H9 (cell line): Measurements from ENCODE around the gene FRAS1. TPM values are rescaled to one million over a fixed set of nuclear protein-coding genes. Genes with fewer than 3 reads are reported as not detected.

Experiments used
- DNase-seq: peaks from one replicate; pipeline ENCODE4 v3.0.0-alpha.2; 2017
- H2AFZ ChIP-seq: one replicate; pipeline ENCODE4 v1.6.1; 2013; ENCODE audit warnings: mild to moderate bottlenecking, low read length, control low read depth, moderate library complexity
- H2AK5ac ChIP-seq: 2 replicates; pipeline ENCODE4 v1.6.1; 2013; ENCODE audit warnings: low read length, control low read depth, mixed read lengths; ENCODE audit not compliant: insufficient read length
- H2BK120ac ChIP-seq: one replicate; pipeline ENCODE4 v1.6.1; 2013; ENCODE audit warnings: low read depth, mild to moderate bottlenecking, low read length, control low read depth, inconsistent platforms; ENCODE audit not compliant: poor library complexity, severe bottlenecking
- H2BK12ac ChIP-seq: 2 replicates; pipeline ENCODE4 v1.6.1; 2013; ENCODE audit warnings: low read length, control low read depth, mixed read lengths, low read depth; ENCODE audit not compliant: insufficient read length
- H2BK15ac ChIP-seq: 2 replicates; pipeline ENCODE4 v1.6.1; 2013; ENCODE audit warnings: low read depth, low read length, control low read depth
- H2BK20ac ChIP-seq: one replicate; pipeline ENCODE4 v1.6.1; 2013; ENCODE audit warnings: low read depth, mild to moderate bottlenecking, low read length, control low read depth, inconsistent platforms; ENCODE audit not compliant: poor library complexity, severe bottlenecking
- H2BK5ac ChIP-seq: 2 replicates; pipeline ENCODE4 v1.6.1; 2013; ENCODE audit warnings: low read length, control low read depth, mixed read lengths; ENCODE audit not compliant: insufficient read length
- H3K14ac ChIP-seq: 2 replicates; pipeline ENCODE4 v1.6.1; 2013; ENCODE audit warnings: low read length, control low read depth; ENCODE audit not compliant: insufficient read depth
- H3K18ac ChIP-seq: 2 replicates; pipeline ENCODE4 v1.6.1; 2013; ENCODE audit warnings: low read depth, mild to moderate bottlenecking, mixed read lengths, low read length, control low read depth; ENCODE audit not compliant: insufficient read length
- H3K23ac ChIP-seq: 2 replicates; pipeline ENCODE4 v1.6.1; 2013; ENCODE audit warnings: low read length, control low read depth, mixed read lengths, low read depth; ENCODE audit not compliant: insufficient read length
- H3K23me2 ChIP-seq: 2 replicates; pipeline ENCODE4 v1.6.1; 2013; ENCODE audit warnings: low read depth, mild to moderate bottlenecking, mixed read lengths, low read length, control low read depth; ENCODE audit not compliant: insufficient read length, poor library complexity, severe bottlenecking
- H3K27ac ChIP-seq: 2 replicates; pipeline ENCODE4 v1.5.1; 2013; ENCODE audit warnings: low read length, control low read depth, mixed read lengths, low read depth; ENCODE audit not compliant: insufficient read length
- H3K27me3 ChIP-seq: 2 replicates; pipeline ENCODE4 v1.6.1; 2013; ENCODE audit warnings: low read length, control low read depth, inconsistent platforms; ENCODE audit not compliant: insufficient read depth
- H3K4ac ChIP-seq: 2 replicates; pipeline ENCODE4 v1.6.1; 2013; ENCODE audit warnings: low read depth, mild to moderate bottlenecking, control low read depth, inconsistent platforms, low read length, moderate library complexity
- H3K4me1 ChIP-seq: 2 replicates; pipeline ENCODE4 v1.6.1; 2013; ENCODE audit warnings: low read length, control low read depth, inconsistent platforms; ENCODE audit not compliant: insufficient read depth
- H3K4me2 ChIP-seq: 2 replicates; pipeline ENCODE4 v1.6.1; 2013; ENCODE audit warnings: low read length, control low read depth, mixed read lengths; ENCODE audit not compliant: insufficient read length, insufficient read depth
- H3K56ac ChIP-seq: 2 replicates; pipeline ENCODE4 v1.6.1; 2013; ENCODE audit warnings: low read depth, mild to moderate bottlenecking, mixed read lengths, low read length, control low read depth; ENCODE audit not compliant: insufficient read length
- H3K79me1 ChIP-seq: 2 replicates; pipeline ENCODE4 v1.6.1; 2013; ENCODE audit warnings: low read depth, mild to moderate bottlenecking, moderate library complexity, low read length, control low read depth, inconsistent platforms; ENCODE audit not compliant: insufficient read depth, poor library complexity, severe bottlenecking
- H3K79me2 ChIP-seq: 2 replicates; pipeline ENCODE4 v1.6.1; 2013; ENCODE audit warnings: low read length, control low read depth, inconsistent platforms; ENCODE audit not compliant: insufficient read depth
- H3K9ac ChIP-seq: 2 replicates; pipeline ENCODE4 v1.6.1; 2013; ENCODE audit warnings: low read length, control low read depth, mixed read lengths; ENCODE audit not compliant: insufficient read length; ENCODE audit errors: extremely low read depth
- H3K9me3 ChIP-seq: one replicate; pipeline ENCODE4 v1.6.1; 2013; ENCODE audit warnings: low read depth, low read length, inconsistent platforms; ENCODE audit not compliant: control insufficient read depth
- H3T11ph ChIP-seq: one replicate; pipeline ENCODE4 v1.6.1; 2013; ENCODE audit warnings: mild to moderate bottlenecking, low read length, control low read depth, inconsistent platforms
- H4K20me1 ChIP-seq: one replicate; pipeline ENCODE4 v1.6.1; 2013; ENCODE audit not compliant: control insufficient read depth, insufficient read length, insufficient read depth
- H4K5ac ChIP-seq: 2 replicates; pipeline ENCODE4 v1.6.1; 2013; ENCODE audit warnings: low read depth, mild to moderate bottlenecking, mixed read lengths, low read length, control low read depth; ENCODE audit not compliant: insufficient read length
- H4K8ac ChIP-seq: replicated peaks from 2 replicates; pipeline ENCODE4 v1.6.1; 2013; ENCODE audit warnings: low read length, control low read depth, mixed read lengths, low read depth; ENCODE audit not compliant: insufficient read length
- H4K91ac ChIP-seq: 2 replicates; pipeline ENCODE4 v1.6.1; 2013; ENCODE audit warnings: low read depth, mild to moderate bottlenecking, moderate library complexity, mixed read lengths, low read length, control low read depth; ENCODE audit not compliant: insufficient read length
- H3K27ac Mint-ChIP-seq, 3 experiments: 2 replicates in 2 of 3; 3 replicates in 1 of 3; pipeline ENCODE4 v1.8.0; 2020 to 2021; ENCODE audit warnings: mixed read lengths in 3 of 3, mild to moderate bottlenecking in 1 of 3, moderate library complexity in 1 of 3
- H3K27me3 Mint-ChIP-seq: 2 replicates; pipeline ENCODE4 v1.8.0; 2021; ENCODE audit warnings: low read depth, mild to moderate bottlenecking, moderate library complexity, mixed read lengths
- H3K36me3 Mint-ChIP-seq, 3 experiments: 2 replicates in 2 of 3; 3 replicates in 1 of 3; pipeline ENCODE4 v1.8.0; 2020 to 2021; ENCODE audit warnings: low read depth in 3 of 3, mixed read lengths in 3 of 3; ENCODE audit not compliant: insufficient read depth in 1 of 3
- H3K4me1 Mint-ChIP-seq, 2 experiments: 2 replicates each; pipeline ENCODE4 v1.8.0; 2020; ENCODE audit warnings: mixed read lengths in 2 of 2
- H3K4me3 Mint-ChIP-seq, 2 experiments: 2 replicates in 1 of 2; 3 replicates in 1 of 2; pipeline ENCODE4 v1.8.0; 2020 to 2021; ENCODE audit warnings: mild to moderate bottlenecking in 2 of 2, mixed read lengths in 2 of 2, moderate library complexity in 1 of 2
- H3K9me3 Mint-ChIP-seq, 2 experiments: 2 replicates in 1 of 2; 3 replicates in 1 of 2; pipeline ENCODE4 v1.8.0; 2020; ENCODE audit warnings: mild to moderate bottlenecking in 2 of 2, mixed read lengths in 2 of 2, moderate library complexity in 1 of 2
- WGBS: extraction: QIAGEN DNeasy Blood & Tissue Kit; methylation state at CpG from one replicate; pipeline ENCODE4 v1.1.7; 2013; ENCODE audit warnings: missing lambda C conversion rate, low lambda C conversion rate, mixed read lengths; ENCODE audit not compliant: insufficient read length; ENCODE audit errors: extremely low coverage; 5-methylcytosine and 5-hydroxymethylcytosine counted together
- total RNA-seq: library from RNA; stranded (reverse); gene quantifications from 2 replicates; pipeline ENCODE4 v1.2.1, GENCODE V29; 2021
- TF ChIP-seq, protein P1 (sequence below): fragments of 200-600 bp; sonication (generic); conservative IDR thresholded peaks from 3 replicates; pipeline ENCODE4 v1.8.0; 2021; ENCODE audit warnings: antibody characterized with exemption, mild to moderate bottlenecking

The FRAS1 gene
- total RNA-seq, 1 experiment from 2014 or later, result 58.5 TPM

DNA sequence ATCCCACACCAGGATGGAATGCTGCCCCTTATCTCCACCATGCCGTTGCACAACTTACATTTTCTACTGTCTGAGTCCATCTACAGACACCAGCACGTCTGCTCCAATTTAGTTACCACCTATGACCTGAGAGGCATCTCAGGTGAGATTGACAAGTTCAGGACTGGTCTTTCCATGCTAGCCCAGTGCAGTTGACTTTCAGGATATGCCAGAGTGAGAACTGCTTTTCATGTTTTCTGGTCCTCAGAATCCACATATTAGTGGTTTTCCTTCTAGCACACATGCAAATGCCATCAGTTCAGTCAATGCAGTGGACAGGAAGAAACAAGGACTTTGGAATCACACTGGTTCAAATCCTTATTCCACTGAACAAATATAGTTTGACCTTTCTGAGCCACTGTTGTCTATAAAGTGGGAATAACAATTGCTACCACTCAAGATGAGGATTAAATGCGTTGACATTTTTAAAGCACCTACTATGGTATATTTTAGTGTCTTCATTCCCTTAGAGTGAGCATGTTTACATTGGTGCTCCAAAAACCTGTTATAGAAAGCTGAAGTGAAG is 456.4 kb downstream of the FRAS1 start:
- Histone ChIP-seq H3K9ac (no peak overlapping the region), H2AK5ac (no peak overlapping the region), H3K23ac (no peak overlapping the region), H3K79me2 (no peaks in the 10 kb centered on the region), H3K56ac (no peak overlapping the region), H3K4ac (no peak overlapping the region), H4K20me1 (no peaks in the 10 kb centered on the region), H2BK5ac (no peak overlapping the region), H3K18ac (no peak overlapping the region), H3K4me1 (no peaks in the 10 kb centered on the region), H3K14ac (no peak overlapping the region), H2AFZ (no peak overlapping the region), H3K79me1 (no peaks in the 10 kb centered on the region), H2BK120ac (no peak overlapping the region), H3T11ph (no peak overlapping the region), H2BK15ac (no peak overlapping the region), H2BK20ac (no peak overlapping the region), H4K5ac (no peak overlapping the region), H4K91ac (no peak overlapping the region), H4K8ac (no peak overlapping the region), H3K27ac (no peak overlapping the region), H3K27me3 (no peaks in the 10 kb centered on the region), H3K4me2 (no peak overlapping the region), H3K9me3 (no peaks in the 10 kb centered on the region), H2BK12ac (no peak overlapping the region), H3K23me2 (no peaks in the 10 kb centered on the region)
- H3K4me1 Mint-ChIP-seq, result peaks cover 0 to 4% of the 10 kb centered on the region in 2 experiments; a peak in 3 of 4 replicates
- no peaks in the 10 kb centered on the region for H3K9me3 Mint-ChIP-seq
- DNase-seq, result no peak
- TF ChIP-seq, protein P1, sequence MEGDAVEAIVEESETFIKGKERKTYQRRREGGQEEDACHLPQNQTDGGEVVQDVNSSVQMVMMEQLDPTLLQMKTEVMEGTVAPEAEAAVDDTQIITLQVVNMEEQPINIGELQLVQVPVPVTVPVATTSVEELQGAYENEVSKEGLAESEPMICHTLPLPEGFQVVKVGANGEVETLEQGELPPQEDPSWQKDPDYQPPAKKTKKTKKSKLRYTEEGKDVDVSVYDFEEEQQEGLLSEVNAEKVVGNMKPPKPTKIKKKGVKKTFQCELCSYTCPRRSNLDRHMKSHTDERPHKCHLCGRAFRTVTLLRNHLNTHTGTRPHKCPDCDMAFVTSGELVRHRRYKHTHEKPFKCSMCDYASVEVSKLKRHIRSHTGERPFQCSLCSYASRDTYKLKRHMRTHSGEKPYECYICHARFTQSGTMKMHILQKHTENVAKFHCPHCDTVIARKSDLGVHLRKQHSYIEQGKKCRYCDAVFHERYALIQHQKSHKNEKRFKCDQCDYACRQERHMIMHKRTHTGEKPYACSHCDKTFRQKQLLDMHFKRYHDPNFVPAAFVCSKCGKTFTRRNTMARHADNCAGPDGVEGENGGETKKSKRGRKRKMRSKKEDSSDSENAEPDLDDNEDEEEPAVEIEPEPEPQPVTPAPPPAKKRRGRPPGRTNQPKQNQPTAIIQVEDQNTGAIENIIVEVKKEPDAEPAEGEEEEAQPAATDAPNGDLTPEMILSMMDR, result no peak
- no peaks in the 10 kb centered on the region for H3K27me3 Mint-ChIP-seq
- H3K4me3 Mint-ChIP-seq, result no peak overlapping the region
- H3K27ac Mint-ChIP-seq, result no peak overlapping the region
- no CpG with 5 or more reads among the region's 3 CpGs for WGBS
- peaks cover 5 to 22% (median 18%) of the 10 kb centered on the region in 3 experiments; a peak in 4 of 7 replicates for H3K36me3 Mint-ChIP-seq
